RKO (cell line): ENCODE measurements around the gene ZBTB4.
"Not testable (repeated sequence)": the region's sequence is repeated elsewhere in the genome, so short reads cannot be mapped to it uniquely, and the experiment has no call there.

Experiments used
- DNase-seq: peaks from one replicate; pipeline ENCODE4 v3.0.0-alpha.2; 2016; ENCODE audit warnings: low spot score

Gene ZBTB4

GRCh38 chr17:7495906-7496434 lies 16.5 kb upstream of the ZBTB4 start:
- no peak for DNase-seq

GRCh38 chr17:7493941-7494340 lies 14.5 kb upstream of the ZBTB4 start:
- DNase-seq, result no peak

- DNase-seq, result no peak
These were observed 12.2 kb upstream of the ZBTB4 start for GRCh38 chr17:7491583-7491982.

GRCh38 chr17:7490144-7490543 lies 10.7 kb upstream of the ZBTB4 start:
- no peak for DNase-seq

GRCh38 chr17:7486181-7486580 lies 6.8 kb upstream of the ZBTB4 start:
- peak; percentile 52 for DNase-seq

GRCh38 chr17:7484919-7485377 lies 5.5 kb upstream of the ZBTB4 start:
- DNase-seq, result no peak

GRCh38 chr17:7484067-7484918 lies 4.9 kb upstream of the ZBTB4 start, which contains the start of gene POLR2A:
TSS of gene POLR2A (plus strand) at chr17:7484366.
- DNase-seq, result peak; percentile 98

GRCh38 chr17:7483255-7484066 lies 4.0 kb upstream of the ZBTB4 start:
- peak; percentile 94 for DNase-seq

GRCh38 chr17:7482742-7483088 lies 3.3 kb upstream of the ZBTB4 start:
- DNase-seq, result not testable (repeated sequence)

- not testable (repeated sequence) for DNase-seq
These were observed 2.7 kb upstream of the ZBTB4 start for GRCh38 chr17:7481842-7482741.

GRCh38 chr17:7481275-7481674 lies 1.8 kb upstream of the ZBTB4 start, which contains the start of gene SLC35G6:
TSS of gene SLC35G6 (plus strand) at chr17:7481446. CDS start at chr17:7481517, 71 bp downstream.
- not testable (repeated sequence) for DNase-seq

GRCh38 chr17:7480089-7480384 lies 606 bp upstream of the ZBTB4 start:
- DNase-seq, result no peak

GRCh38 chr17:7478276-7479212 lies 887 bp downstream of the ZBTB4 start:
- peak; percentile 60 for DNase-seq

- DNase-seq, result no peak
These were observed 1.8 kb downstream of the ZBTB4 start for GRCh38 chr17:7477392-7478275.

- no peak for DNase-seq
These were observed 2.5 kb downstream of the ZBTB4 start for GRCh38 chr17:7476951-7477350.

- peak; percentile 37 for DNase-seq
These were observed 2.9 kb downstream of the ZBTB4 start for GRCh38 chr17:7476494-7476893.

- no peak for DNase-seq
These were observed 3.5 kb downstream of the ZBTB4 start for GRCh38 chr17:7475764-7476422.

- DNase-seq, result not testable (repeated sequence)
These were observed 4.7 kb downstream of the ZBTB4 start for GRCh38 chr17:7474767-7475166.

GRCh38 chr17:7471729-7472128 lies 7.7 kb downstream of the ZBTB4 start:
- DNase-seq, result no peak
